GM23338 (cell line): ENCODE data around the gene RPN2. TPM values are rescaled to one million over a fixed set of nuclear protein-coding genes. Genes with fewer than 3 reads are reported as not detected.

Experiments used
- ATAC-seq: fragments of 200-7000 bp; cut with Tn5 transposase; 3 replicates; pipeline ENCODE4 v1.9.1; 2020
- DNase-seq: peaks from one replicate; pipeline ENCODE4 v3.0.0-alpha.2; 2015; ENCODE audit warnings: low spot score
- H2AFZ ChIP-seq: fragments of 200-600 bp; sonication (generic); 2 replicates; pipeline ENCODE4 v1.8.0; 2016; ENCODE audit warnings: antibody characterized with exemption, mild to moderate bottlenecking, moderate library complexity
- H3F3A ChIP-seq: fragments of 200-600 bp; sonication (generic); replicated peaks from 2 replicates; pipeline ENCODE4 v1.8.0; 2017; ENCODE audit warnings: antibody characterized with exemption, mixed run types, low read depth
- H3K27ac ChIP-seq: fragments of 200-600 bp; sonication (generic); 2 replicates; pipeline ENCODE4 v1.6.1; 2016; ENCODE audit warnings: low read depth
- H3K27me3 ChIP-seq: fragments of 200-600 bp; sonication (generic); 2 replicates; pipeline ENCODE4 v1.8.0; 2016; ENCODE audit warnings: mild to moderate bottlenecking, mixed run types, moderate library complexity; ENCODE audit not compliant: insufficient read depth
- H3K36me3 ChIP-seq: fragments of 200-600 bp; sonication (generic); 2 replicates; pipeline ENCODE4 v1.8.0; 2016; ENCODE audit warnings: mild to moderate bottlenecking; ENCODE audit not compliant: insufficient read depth
- H3K4me1 ChIP-seq: fragments of 200-600 bp; sonication (generic); 2 replicates; pipeline ENCODE4 v1.8.0; 2016; ENCODE audit warnings: mild to moderate bottlenecking, moderate library complexity; ENCODE audit not compliant: insufficient read depth
- H3K4me2 ChIP-seq: fragments of 200-600 bp; sonication (generic); 2 replicates; pipeline ENCODE4 v1.7.1; 2017; ENCODE audit warnings: mixed run types
- H3K4me3 ChIP-seq: fragments of 200-600 bp; sonication (generic); 2 replicates; pipeline ENCODE4 v1.6.1; 2016; ENCODE audit warnings: mixed run types
- H3K79me2 ChIP-seq: fragments of 200-600 bp; sonication (generic); replicated peaks from 2 replicates; pipeline ENCODE4 v1.8.0; 2017; ENCODE audit warnings: mild to moderate bottlenecking; ENCODE audit not compliant: insufficient read depth
- H3K9me2 ChIP-seq: fragments of 200-600 bp; sonication (generic); 2 replicates; pipeline ENCODE4 v1.8.0; 2017; ENCODE audit not compliant: insufficient read depth
- H4K20me1 ChIP-seq: fragments of 200-600 bp; sonication (generic); replicated peaks from 2 replicates; pipeline ENCODE4 v1.8.0; 2017; ENCODE audit warnings: mild to moderate bottlenecking; ENCODE audit not compliant: insufficient read depth
- H3K27ac Mint-ChIP-seq: 2 replicates; pipeline ENCODE4 v1.8.0; 2020; ENCODE audit warnings: inconsistent platforms, mild to moderate bottlenecking, moderate library complexity, mixed read lengths
- H3K27me3 Mint-ChIP-seq: 3 replicates; pipeline ENCODE4 v1.8.0; 2022; ENCODE audit warnings: low read depth, mild to moderate bottlenecking, moderate library complexity, mixed read lengths, inconsistent platforms; ENCODE audit not compliant: insufficient read depth, poor library complexity
- H3K36me3 Mint-ChIP-seq: 3 replicates; pipeline ENCODE4 v1.8.0; 2021; ENCODE audit warnings: low read depth, mild to moderate bottlenecking, inconsistent platforms, moderate library complexity, mixed read lengths
- H3K4me1 Mint-ChIP-seq: 3 replicates; pipeline ENCODE4 v1.8.0; 2020; ENCODE audit warnings: mild to moderate bottlenecking, inconsistent platforms, mixed read lengths
- H3K4me3 Mint-ChIP-seq: 3 replicates; pipeline ENCODE4 v1.8.0; 2021; ENCODE audit warnings: moderate library complexity, mild to moderate bottlenecking, inconsistent platforms, mixed read lengths
- H3K9me3 Mint-ChIP-seq: 3 replicates; pipeline ENCODE4 v1.8.0; 2020; ENCODE audit warnings: moderate library complexity, mild to moderate bottlenecking, inconsistent platforms, mixed read lengths
- CREB1 ChIP-seq: fragments of 250-450 bp; sonication (Bioruptor Pico); IDR thresholded peaks from 2 replicates; pipeline ENCODE4 v1.5.0; 2020; ENCODE audit warnings: low read depth, mild to moderate bottlenecking, moderate library complexity
- CTCF ChIP-seq, 2 experiments: fragments of 200-600 bp in 1 of 2; sonication (generic) in 1 of 2; conservative IDR thresholded peaks; 2 replicates each; pipeline versions ENCODE4 v1.5.1 to v1.6.1; 2016 to 2017; ENCODE audit warnings: antibody characterized with exemption in 2 of 2, low read depth in 2 of 2, mild to moderate bottlenecking in 2 of 2, moderate library complexity in 1 of 2
- ETS1 ChIP-seq: IDR thresholded peaks from 2 replicates; pipeline ENCODE4 v1.6.1; 2016; ENCODE audit warnings: antibody characterized with exemption
- EZH2 ChIP-seq: fragments of 200-600 bp; sonication (generic); IDR thresholded peaks from one replicate; pipeline ENCODE4 v1.8.0; 2017; ENCODE audit warnings: antibody characterized with exemption, mild to moderate bottlenecking, low read depth; ENCODE audit not compliant: unreplicated experiment
- EZH2phosphoT487 ChIP-seq: fragments of 200-600 bp; sonication (generic); IDR thresholded peaks from one replicate; pipeline ENCODE4 v1.8.1; 2018; ENCODE audit warnings: antibody characterized with exemption; ENCODE audit not compliant: unreplicated experiment
- JUNB ChIP-seq: IDR thresholded peaks from one replicate; pipeline ENCODE4 v1.6.1; 2016; ENCODE audit warnings: antibody characterized with exemption; ENCODE audit not compliant: unreplicated experiment
- NANOG ChIP-seq: IDR thresholded peaks from 2 replicates; pipeline ENCODE4 v1.6.1; 2016; ENCODE audit warnings: antibody characterized with exemption, borderline replicate concordance
- POLR2AphosphoS5 ChIP-seq: IDR thresholded peaks from 2 replicates; pipeline ENCODE4 v1.6.1; 2016; ENCODE audit warnings: antibody characterized with exemption, low read depth
- REST ChIP-seq: IDR thresholded peaks from one replicate; pipeline ENCODE4 v1.6.1; 2018; ENCODE audit warnings: antibody characterized with exemption; ENCODE audit not compliant: unreplicated experiment
- STAT1 ChIP-seq: IDR thresholded peaks from one replicate; pipeline ENCODE4 v1.6.1; 2016; ENCODE audit warnings: antibody characterized with exemption; ENCODE audit not compliant: unreplicated experiment
- ZNF462 ChIP-seq: fragments of 250-450 bp; sonication (Bioruptor Pico); IDR thresholded peaks from 2 replicates; pipeline ENCODE4 v1.5.0; 2020; ENCODE audit warnings: mild to moderate bottlenecking, moderate library complexity
- polyA plus RNA-seq: library from polyadenylated mRNA; unstranded; fragments of >200 nt; fragmentation: Nextera tagmentation; extraction: Ambion mirVana; gene quantifications from 2 replicates; pipeline ENCODE4 v1.2.1, GENCODE V29; 2016
- total RNA-seq: library from RNA; depleted of rRNA; stranded (reverse); fragments of >200 nt; shearing (Covaris generic); gene quantifications from 2 replicates; pipeline ENCODE4 v1.2.3, GENCODE V29; 2014

The RPN2 gene
- total and polyA plus RNA-seq, 2 experiments from 2014 or later: 244 to 302 TPM

GRCh38 chr20:37155987-37156386 is 23.1 kb upstream of the RPN2 start:
- H2AFZ ChIP-seq: no peak overlapping the region
- no peaks in the 10 kb centered on the region for H3F3A ChIP-seq
- Mint-ChIP-seq H3K36me3 (no peaks in the 10 kb centered on the region), H3K9me3 (peaks cover 3% of the 10 kb centered on the region; the same call in 2 of the 3 replicates), H3K27ac (no peak overlapping the region), H3K27me3 (peaks cover 4% of the 10 kb centered on the region), H3K4me1 (no peaks in the 10 kb centered on the region), H3K4me3 (no peak overlapping the region)
- ATAC-seq: no peak
- no peaks in the 10 kb centered on the region for H3K27me3 ChIP-seq
- no peak overlapping the region for H3K4me3 ChIP-seq
- H3K27ac ChIP-seq: no peak overlapping the region
- H3K4me1 ChIP-seq: no peaks in the 10 kb centered on the region
- H3K9me2 ChIP-seq: no peaks in the 10 kb centered on the region
- H4K20me1 ChIP-seq: no peaks in the 10 kb centered on the region
- TF ChIP-seq CTCF (conservative IDR thresholded peaks at IDR 0.05; ENCODE audit: low read depth in 2 of 2): no peak
- TF ChIP-seq CREB1 (CRISPR knock-in tag): no peak
- TF ChIP-seq POLR2AphosphoS5: no peak
- TF ChIP-seq ZNF462: no peak
- TF ChIP-seq EZH2phosphoT487: no peak
- no peak for TF ChIP-seq REST
- TF ChIP-seq EZH2: no peak
- TF ChIP-seq ETS1: no peak
- TF ChIP-seq STAT1: no peak
- TF ChIP-seq NANOG: no peak
- TF ChIP-seq JUNB: no peak
- H3K4me2 ChIP-seq: no peak overlapping the region
- no peaks in the 10 kb centered on the region for H3K36me3 ChIP-seq
- H3K79me2 ChIP-seq: no peaks in the 10 kb centered on the region
- no peak for DNase-seq
